Aorta (tissue), 5 donors: ENCODE results near the gene BTAF1. TPM values are rescaled to one million over a fixed set of nuclear protein-coding genes. Genes with fewer than 3 reads are reported as not detected.

Source experiments
- ATAC-seq: fragments of 200-7000 bp; cut with Tn5 transposase; one replicate; pipeline ENCODE4 v1.9.1; 2022; ENCODE audit warnings: moderate library complexity; ENCODE audit not compliant: low FRiP score
- DNase-seq, 2 donors: peaks; one replicate each; pipeline ENCODE4 v3.0.0-alpha.2; 2020
- H3K27ac ChIP-seq, 2 donors: one replicate each; pipeline ENCODE4 v1.5.1; 2013; ENCODE audit warnings: low read length in 2 of 2, mild to moderate bottlenecking in 2 of 2, moderate library complexity in 2 of 2, control low read depth in 1 of 2, inconsistent platforms in 1 of 2, low read depth in 1 of 2
- H3K27me3 ChIP-seq, 2 donors: one replicate each; pipeline ENCODE4 v1.6.1; 2013; ENCODE audit warnings: control low read depth in 1 of 2, low read length in 1 of 2, mild to moderate bottlenecking in 1 of 2, moderate library complexity in 1 of 2; ENCODE audit not compliant: insufficient read depth in 2 of 2, control insufficient read depth in 1 of 2
- H3K36me3 ChIP-seq, 2 donors: one replicate each; pipeline ENCODE4 v1.6.1; 2013; ENCODE audit warnings: control low read depth in 1 of 2, low read length in 1 of 2, mild to moderate bottlenecking in 1 of 2; ENCODE audit not compliant: insufficient read depth in 2 of 2, control insufficient read depth in 1 of 2
- H3K4me1 ChIP-seq, 2 donors: one replicate each; pipeline ENCODE4 v1.6.1; 2013; ENCODE audit warnings: low read length in 2 of 2, control low read depth in 1 of 2, mild to moderate bottlenecking in 1 of 2, moderate library complexity in 1 of 2; ENCODE audit not compliant: insufficient read depth in 2 of 2, control insufficient read depth in 1 of 2
- H3K4me3 ChIP-seq, 2 donors: one replicate each; pipeline ENCODE4 v1.5.1; 2013; ENCODE audit warnings: low read length in 2 of 2, control low read depth in 1 of 2, mild to moderate bottlenecking in 1 of 2
- H3K9me3 ChIP-seq: one replicate; pipeline ENCODE4 v1.6.1; 2013; ENCODE audit warnings: mild to moderate bottlenecking, low read length; ENCODE audit not compliant: control insufficient read depth
- WGBS, 2 donors: extraction: QIAGEN DNeasy Blood & Tissue Kit; methylation state at CpG; one replicate each; pipeline ENCODE4 v1.1.7; 2013; 5-methylcytosine and 5-hydroxymethylcytosine counted together
- intact Hi-C, 2 donors: fragments of 100-400 bp; cut with DNase I; formaldehyde crosslinking; loops; one replicate each; pipeline versions ENCODE4 v1.14.2 to v1.15.0; 2022
- polyA plus RNA-seq, 2 donors: library from polyadenylated mRNA; stranded (reverse); fragments of 200-250 nt; gene quantifications; one replicate each; pipeline ENCODE4 v1.2.3, GENCODE V29; 2013
- total RNA-seq, 2 donors: library from RNA; stranded (reverse); fragmentation: NEBNext Ultra II Directional; extraction: Animal tissue kit (Norgen Biotek cat#: 25700); gene quantifications; one replicate each; pipeline ENCODE4 v1.2.1, GENCODE V29; 2021
- donor health status: healthy with polysubstance abuse.
- donor health status: Bipolar disorder and iron deficiency.
- donor health status: DM: no; HTN: no; CAD: no.
- donor health status: DM: no; HTN: no; CAD: no.
- donor health status: DM: yes; HTN: yes; CAD: no.

BTAF1 gene
- total and polyA plus RNA-seq, 4 donors, result 3.3 to 48.2 (median 34.1) TPM

DNA sequence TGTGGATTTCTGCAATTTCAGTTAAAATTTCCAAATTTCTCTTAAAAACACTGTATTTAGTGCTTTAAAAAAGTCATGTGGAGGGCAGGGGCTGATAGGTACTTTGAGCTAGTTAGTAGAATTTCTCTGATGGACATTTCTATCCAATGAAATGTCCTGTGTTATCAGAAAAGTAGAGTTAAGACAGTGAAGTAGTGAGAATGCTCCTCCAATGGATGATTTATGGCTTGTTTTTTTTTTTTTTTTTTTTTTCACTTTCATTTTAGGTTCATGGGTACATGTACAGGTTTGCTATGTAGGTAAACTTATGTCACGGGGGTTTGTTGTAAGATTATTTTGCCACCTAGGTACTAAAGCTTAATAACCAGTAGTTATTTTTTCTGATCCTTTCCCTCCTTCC lies 55.0 kb downstream of the BTAF1 start:
- intact Hi-C loops, result no loop called here
- 98 to 100% methylated on average over 1 of the region's 1 CpG for WGBS, 2 donors

DNA sequence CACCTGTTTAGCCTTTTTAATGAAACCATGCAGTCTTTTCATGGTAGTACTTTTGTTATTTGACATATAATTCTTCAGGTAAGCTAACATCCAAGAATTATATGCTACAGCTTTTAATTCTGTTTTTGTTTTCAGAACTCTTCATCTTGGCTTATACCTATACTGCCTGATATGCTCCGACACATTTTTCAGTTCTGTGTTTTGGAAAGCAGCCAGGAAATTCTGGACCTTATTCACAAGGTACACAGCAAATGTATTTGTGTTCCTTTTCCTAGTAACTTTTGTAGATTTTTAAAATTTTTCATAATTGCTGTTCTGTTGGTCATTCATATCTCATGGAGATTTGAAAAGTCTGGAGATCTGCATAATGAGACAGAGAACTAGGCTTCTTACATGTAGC lies 56.7 kb downstream of the BTAF1 start:
- ATAC-seq (no peak), DNase-seq (no peak)
- H3K9me3 ChIP-seq, result no peaks in the 10 kb centered on the region
- H3K4me3 ChIP-seq, result no peak overlapping the region
- intact Hi-C loops, result no loop called here
- no peaks in the 10 kb centered on the region for H3K27me3 ChIP-seq
- H3K4me1 ChIP-seq, result no peaks in the 10 kb centered on the region
- H3K36me3 ChIP-seq, result peaks cover 0 to 3% of the 10 kb centered on the region in 2 donors
- H3K27ac ChIP-seq, result no peak overlapping the region
- WGBS, 2 donors, result 7 to 11% methylated on average over 1 of the region's 1 CpG

More for the DNA sequence above, 55.0 kb downstream of the BTAF1 start:
- H3K4me1 ChIP-seq, result no peaks in the 10 kb centered on the region
- peaks cover 0 to 3% of the 10 kb centered on the region in 2 donors for H3K36me3 ChIP-seq
- DNase-seq (no peak), ATAC-seq (no peak)
- H3K4me3 ChIP-seq, result no peak overlapping the region
- H3K9me3 ChIP-seq, result no peaks in the 10 kb centered on the region
- H3K27me3 ChIP-seq, result no peaks in the 10 kb centered on the region
- H3K27ac ChIP-seq, result no peak overlapping the region

DNA sequence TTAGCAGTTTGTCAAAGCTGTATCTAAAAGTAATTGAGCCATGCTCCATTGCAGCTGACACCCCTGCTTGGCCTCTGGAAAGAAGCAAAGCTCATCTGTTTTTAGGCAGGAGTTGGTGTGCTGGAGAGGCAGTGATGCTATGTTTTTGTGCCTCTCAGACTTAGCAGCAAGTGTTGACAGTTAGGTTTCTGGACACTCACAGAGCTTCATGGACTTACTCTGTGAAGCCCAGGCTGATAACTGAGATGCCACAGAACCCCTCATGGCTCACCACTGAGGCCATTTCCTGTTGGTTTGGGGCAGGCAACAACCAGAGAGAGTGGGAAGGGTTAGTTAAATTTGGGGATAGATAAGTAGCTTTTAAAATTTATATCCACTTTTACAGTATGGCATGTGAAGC lies 59.8 kb downstream of the BTAF1 start:
- peaks cover 0 to 3% of the 10 kb centered on the region in 2 donors for H3K36me3 ChIP-seq
- no peaks in the 10 kb centered on the region for H3K9me3 ChIP-seq
- intact Hi-C loops, result no loop called here
- H3K27ac ChIP-seq, result no peak overlapping the region
- ATAC-seq (no peak), DNase-seq (no peak)
- H3K4me1 ChIP-seq, result no peaks in the 10 kb centered on the region
- no peak overlapping the region for H3K4me3 ChIP-seq
- no peaks in the 10 kb centered on the region for H3K27me3 ChIP-seq

DNA sequence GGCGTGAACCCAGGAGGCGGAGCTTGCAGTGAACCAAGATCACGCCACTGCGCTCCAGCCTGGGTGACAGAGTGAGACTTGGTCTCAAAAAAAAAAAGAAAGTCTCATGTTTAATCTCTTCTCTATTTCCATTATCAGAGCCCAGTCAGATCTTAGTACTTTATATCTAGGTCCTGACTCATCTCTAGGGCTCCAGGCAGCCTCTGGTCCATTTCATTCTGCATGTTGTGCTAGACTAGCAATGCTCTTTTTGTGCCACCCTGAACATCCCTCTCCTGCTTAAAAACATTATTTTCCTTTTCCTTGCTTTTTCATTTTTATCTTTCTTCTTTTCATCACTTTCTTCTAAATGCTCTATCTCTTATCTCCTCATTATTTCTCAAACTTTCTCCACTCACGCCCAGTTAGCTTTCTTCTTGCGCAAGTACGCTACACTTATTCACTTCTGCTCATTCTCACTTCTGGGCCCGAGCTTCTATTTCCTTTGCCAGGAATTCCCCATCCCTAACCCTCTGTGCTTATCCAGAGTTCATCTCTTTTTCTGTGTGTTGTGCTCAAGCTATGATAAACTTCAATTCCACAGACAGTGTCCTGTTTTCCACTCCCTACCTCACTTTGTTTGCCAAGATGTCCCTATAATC lies 63.9 kb downstream of the BTAF1 start:
- ATAC-seq (no peak), DNase-seq (no peak)
- intact Hi-C loops, result no loop called here
- WGBS, 2 donors, result 93 to 96% methylated on average over 8 of the region's 8 CpGs
- H3K4me3 ChIP-seq, result no peak overlapping the region
- no peaks in the 10 kb centered on the region for H3K9me3 ChIP-seq
- H3K4me1 ChIP-seq, result no peaks in the 10 kb centered on the region
- peaks cover 0 to 3% of the 10 kb centered on the region in 2 donors for H3K36me3 ChIP-seq
- H3K27me3 ChIP-seq, result no peaks in the 10 kb centered on the region
- no peak overlapping the region for H3K27ac ChIP-seq

DNA sequence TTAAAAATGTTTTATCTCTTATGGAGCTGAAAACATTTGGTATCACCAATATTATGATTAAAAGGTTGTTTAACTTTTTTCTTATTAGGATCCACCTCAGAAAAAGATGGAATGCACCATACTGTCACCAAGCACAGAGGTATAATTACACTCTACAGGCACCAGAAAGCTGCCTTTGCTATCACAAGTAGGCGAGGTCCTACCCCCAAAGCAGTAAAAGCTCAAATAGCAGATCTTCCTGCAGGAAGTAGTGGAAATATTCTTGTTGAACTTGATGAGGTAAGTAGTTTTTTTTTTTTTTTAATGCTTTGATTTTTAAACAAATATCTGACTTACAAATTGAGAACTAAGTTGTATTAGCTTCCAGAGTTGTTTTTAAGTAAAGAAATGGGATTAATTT lies 68.5 kb downstream of the BTAF1 start:
- Histone ChIP-seq H3K27ac (no peak overlapping the region), H3K9me3 (no peaks in the 10 kb centered on the region), H3K27me3 (no peaks in the 10 kb centered on the region), H3K4me3 (no peak overlapping the region), H3K4me1 (no peaks in the 10 kb centered on the region), H3K36me3 (peaks cover 0 to 2% of the 10 kb centered on the region in 2 donors)
- WGBS, 2 donors, result 95 to 96% methylated on average over 1 of the region's 1 CpG
- ATAC-seq (no peak), DNase-seq (no peak)
- intact Hi-C loops, result no loop called here

DNA sequence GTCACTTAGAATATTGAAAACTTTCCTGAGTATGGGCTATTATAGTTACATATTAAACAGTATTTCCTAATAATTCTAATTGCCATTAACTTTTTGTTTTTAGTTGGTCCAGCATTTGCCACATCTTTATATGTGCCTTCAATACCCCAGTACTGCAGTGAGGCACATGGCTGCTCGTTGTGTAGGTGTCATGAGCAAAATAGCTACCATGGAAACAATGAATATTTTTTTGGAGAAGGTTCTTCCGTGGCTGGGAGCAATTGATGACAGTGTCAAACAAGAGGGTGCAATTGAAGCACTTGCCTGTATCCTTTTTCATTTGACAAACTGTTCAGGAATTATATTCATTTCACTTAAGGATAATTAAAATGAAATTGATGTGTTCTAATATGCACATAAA lies 72.7 kb downstream of the BTAF1 start:
- Histone ChIP-seq H3K27ac (no peak overlapping the region), H3K36me3 (peaks cover 2% of the 10 kb centered on the region in 2 donors), H3K27me3 (no peaks in the 10 kb centered on the region), H3K4me3 (no peak overlapping the region), H3K9me3 (no peaks in the 10 kb centered on the region), H3K4me1 (no peaks in the 10 kb centered on the region)
- ATAC-seq (no peak), DNase-seq (no peak)
- intact Hi-C loops, result no loop called here
- WGBS, 2 donors, result 36 to 44% methylated on average over 2 of the region's 2 CpGs

DNA sequence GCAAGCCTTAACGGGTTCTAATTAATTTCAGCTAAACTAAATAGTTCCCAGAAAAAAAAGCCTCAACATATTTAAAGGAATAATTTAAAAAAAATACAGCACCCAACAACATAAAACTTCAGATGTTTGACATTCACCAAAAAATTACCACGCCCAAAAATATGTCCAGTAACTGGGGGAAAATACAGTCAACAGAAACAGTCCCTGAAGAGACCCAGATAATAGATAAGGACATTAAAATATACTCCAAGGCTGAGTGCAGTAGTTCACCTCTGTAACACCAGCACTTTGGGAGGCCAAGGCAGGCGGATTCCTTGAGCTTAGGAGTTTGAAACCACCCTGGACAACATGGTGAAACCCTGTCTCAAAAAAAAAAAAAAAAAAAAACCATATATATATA lies 78.0 kb downstream of the BTAF1 start:
- no peak overlapping the region for H3K27ac ChIP-seq
- H3K27me3 ChIP-seq, result no peaks in the 10 kb centered on the region
- intact Hi-C loops, result no loop called here
- ATAC-seq (no peak), DNase-seq (no peak)
- peaks cover 0 to 3% of the 10 kb centered on the region in 2 donors for H3K36me3 ChIP-seq
- WGBS, 2 donors, result 98% methylated on average over 3 of the region's 3 CpGs
- no peaks in the 10 kb centered on the region for H3K4me1 ChIP-seq
- H3K4me3 ChIP-seq, result no peak overlapping the region
- H3K9me3 ChIP-seq, result no peaks in the 10 kb centered on the region

DNA sequence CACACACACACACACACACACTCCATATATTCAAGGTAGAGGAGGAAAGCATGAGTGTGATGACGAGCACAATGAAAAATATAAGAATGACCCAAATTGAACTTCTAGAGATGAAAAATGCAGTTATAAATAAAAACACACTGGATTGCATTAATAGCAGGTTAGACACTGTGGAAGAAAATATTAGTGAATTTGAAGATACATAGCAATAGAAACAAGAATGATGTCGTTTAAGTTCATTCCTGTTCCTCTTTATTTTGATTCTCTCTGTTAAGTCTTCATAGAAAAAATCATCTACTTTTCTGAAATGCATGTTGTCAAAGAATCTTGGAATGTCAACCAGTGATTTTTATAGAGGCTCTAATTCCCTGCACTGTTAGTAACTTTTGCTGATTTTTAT lies 78.4 kb downstream of the BTAF1 start:
- WGBS, 2 donors, result 97 to 98% methylated on average over 2 of the region's 2 CpGs
- Histone ChIP-seq H3K27me3 (no peaks in the 10 kb centered on the region), H3K36me3 (peaks cover 0 to 3% of the 10 kb centered on the region in 2 donors), H3K4me1 (no peaks in the 10 kb centered on the region), H3K9me3 (no peaks in the 10 kb centered on the region), H3K27ac (no peak overlapping the region), H3K4me3 (no peak overlapping the region)
- intact Hi-C loops, result no loop called here
- DNase-seq (no peak), ATAC-seq (no peak)

DNA sequence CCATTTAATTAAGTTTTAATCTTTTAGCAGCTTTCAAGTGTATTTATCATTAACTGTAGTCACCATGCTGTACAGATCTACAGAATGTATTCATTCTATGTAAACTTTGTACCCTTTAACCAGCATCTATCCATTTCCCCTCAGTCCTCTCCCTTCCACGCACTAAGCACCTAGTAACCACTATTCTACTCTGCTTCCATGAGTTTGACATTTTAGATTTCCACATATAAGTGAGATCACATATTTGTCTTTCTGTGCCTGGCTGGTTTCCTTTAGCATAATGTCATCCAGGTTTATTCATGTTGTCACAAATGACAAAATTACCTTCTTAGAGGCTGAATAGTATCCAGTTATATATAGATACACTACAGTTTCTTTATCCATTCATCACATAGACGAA lies 79.7 kb downstream of the BTAF1 start:
- 53 to 67% methylated on average over 2 of the region's 2 CpGs for WGBS, 2 donors
- intact Hi-C loops, result no loop called here
- Histone ChIP-seq H3K27me3 (no peaks in the 10 kb centered on the region), H3K36me3 (peaks cover 0 to 3% of the 10 kb centered on the region in 2 donors), H3K9me3 (no peaks in the 10 kb centered on the region), H3K27ac (no peak overlapping the region), H3K4me1 (no peaks in the 10 kb centered on the region), H3K4me3 (no peak overlapping the region)
- ATAC-seq (no peak), DNase-seq (no peak)
